Hindlimb muscle (tissue), 1 donor: Measurements from ENCODE around the gene TBX15. TPM values are rescaled to one million over a fixed set of nuclear protein-coding genes. Genes with fewer than 3 reads are reported as not detected.
A peak's percentile ranks its signal among the peaks of the same experiment; 100 is the strongest.

Source experiments
- DNase-seq: peaks from one replicate; pipeline ENCODE4 v3.0.0-alpha.2; 2013
- polyA plus RNA-seq: library from polyadenylated mRNA; unstranded; fragments of 120-200 nt; gene quantifications from one replicate; pipeline ENCODE4 v1.2.1, GENCODE V29; 2013; ENCODE audit not compliant: insufficient read length

TBX15 gene
- polyA plus RNA-seq, 1 donor: 61.2 TPM

DNA sequence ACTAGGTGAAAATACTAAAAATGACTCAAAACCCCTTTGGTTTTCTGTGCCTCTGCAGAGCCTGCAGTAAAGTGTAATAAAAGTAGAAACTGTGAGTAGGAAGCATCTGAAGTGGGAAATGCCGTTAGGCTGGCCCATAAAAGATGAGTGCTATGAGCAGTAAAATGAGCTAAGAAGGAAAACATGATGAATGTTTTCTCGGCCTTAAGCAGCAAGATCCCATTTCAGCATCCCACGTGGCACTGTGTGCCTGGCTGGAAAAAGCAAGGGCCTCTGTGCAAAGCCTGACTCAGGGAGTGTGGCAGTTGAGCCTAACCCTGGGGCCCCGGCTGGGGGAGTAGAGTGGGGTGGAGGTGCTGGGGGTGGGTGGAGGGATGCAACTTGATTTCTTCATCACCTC is 109.5 kb downstream of the TBX15 start:
- no peak for DNase-seq

DNA sequence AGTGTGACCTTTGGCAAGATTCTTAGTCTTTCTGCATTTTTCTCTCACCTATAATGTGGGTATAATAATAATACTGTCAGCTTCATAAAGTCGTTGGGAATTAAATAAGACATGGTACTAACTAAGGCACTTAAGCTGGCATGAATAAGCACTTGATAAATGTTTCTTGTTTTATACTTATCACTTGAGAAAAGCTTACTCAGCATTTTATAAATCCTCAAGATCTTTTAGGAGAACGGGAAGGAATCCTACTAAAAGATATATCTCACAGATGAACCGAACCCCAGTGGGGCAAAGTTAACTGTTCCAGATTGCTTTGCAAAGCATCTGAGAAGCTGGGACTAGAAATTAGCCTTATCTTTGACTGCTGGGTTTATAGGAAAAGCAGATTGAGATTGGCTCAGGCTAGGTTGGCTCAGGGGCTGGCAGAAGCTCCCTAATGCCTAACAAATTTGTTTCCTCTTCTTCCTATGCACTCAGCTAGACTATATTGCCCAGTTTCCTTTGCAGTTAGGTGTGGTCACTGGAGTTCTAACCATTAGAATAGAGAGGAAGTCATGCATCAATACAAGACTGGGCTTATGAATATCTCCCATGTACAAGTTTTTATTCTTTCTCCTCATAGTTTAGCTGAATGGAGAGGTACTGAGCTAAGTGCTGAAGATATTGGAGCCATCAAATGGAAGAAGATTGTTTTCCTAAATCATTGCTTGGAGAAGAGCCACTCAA is 110.3 kb downstream of the TBX15 start:
- no peak for DNase-seq

DNA sequence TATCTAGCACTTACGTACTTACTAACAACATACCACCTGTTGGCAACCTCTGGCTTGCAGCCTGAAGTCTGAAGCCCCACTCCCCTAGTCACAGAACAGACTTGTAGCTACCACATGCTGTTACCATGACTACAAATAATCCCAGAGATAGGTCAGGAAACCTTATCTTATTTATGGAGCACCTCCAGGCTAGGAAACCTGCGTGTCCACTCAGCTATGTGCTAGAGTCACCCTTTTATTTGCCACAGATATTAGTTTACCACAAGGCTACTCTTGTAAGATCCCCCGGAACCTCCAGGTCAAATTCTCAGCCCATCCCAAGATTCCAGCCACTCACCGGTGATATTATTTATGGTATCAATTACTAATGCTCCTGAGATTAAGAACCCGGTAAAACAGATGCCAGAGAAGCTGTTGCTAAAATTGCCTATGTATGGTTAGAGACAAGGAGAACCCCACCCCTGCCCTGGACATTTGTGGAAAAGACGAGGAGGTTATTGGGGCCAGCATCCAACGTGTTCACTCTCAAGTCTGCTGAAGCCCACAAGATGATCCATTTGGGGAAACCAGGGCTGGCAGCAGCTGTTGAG is 116.5 kb downstream of the TBX15 start:
- DNase-seq: no peak

DNA sequence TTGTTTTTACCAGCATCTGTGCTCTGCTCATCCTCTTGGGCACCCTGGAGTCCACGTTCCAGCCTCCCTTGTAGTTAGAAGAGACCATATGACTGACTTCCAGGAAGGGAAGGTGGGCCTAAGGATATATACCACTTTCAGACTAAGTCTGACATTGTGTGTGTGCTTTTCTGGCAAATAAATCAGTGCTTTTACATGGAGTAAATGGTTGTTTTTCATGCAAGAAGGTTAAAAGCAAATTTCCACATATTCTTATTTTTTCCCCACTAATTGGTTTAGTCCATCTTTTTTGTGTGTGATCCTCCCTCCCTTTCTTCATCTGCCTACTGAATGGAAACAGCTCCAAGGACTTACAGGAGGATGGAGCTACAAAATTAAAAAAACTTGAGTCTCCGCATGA is 119.8 kb downstream of the TBX15 start:
- DNase-seq: no peak

DNA sequence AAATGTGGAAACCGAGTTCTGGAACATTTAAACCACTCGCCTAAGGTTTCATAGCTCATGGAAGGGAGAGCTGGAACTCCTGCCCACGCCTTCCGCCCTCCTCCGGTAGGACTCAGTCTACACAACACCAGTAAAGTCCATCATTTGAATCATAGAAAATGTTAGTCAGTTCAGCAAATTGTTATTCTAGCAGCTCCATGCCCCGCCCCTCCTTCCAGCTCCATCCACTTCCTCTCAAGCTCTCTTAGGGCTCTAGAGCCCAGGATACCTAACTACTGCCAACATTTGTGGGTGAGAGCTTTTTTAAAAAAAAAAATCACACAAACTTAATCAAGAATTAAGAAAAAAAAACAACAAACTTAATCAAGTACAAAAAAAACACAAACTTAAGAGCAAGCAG is 121.8 kb downstream of the TBX15 start:
- DNase-seq: no peak

DNA sequence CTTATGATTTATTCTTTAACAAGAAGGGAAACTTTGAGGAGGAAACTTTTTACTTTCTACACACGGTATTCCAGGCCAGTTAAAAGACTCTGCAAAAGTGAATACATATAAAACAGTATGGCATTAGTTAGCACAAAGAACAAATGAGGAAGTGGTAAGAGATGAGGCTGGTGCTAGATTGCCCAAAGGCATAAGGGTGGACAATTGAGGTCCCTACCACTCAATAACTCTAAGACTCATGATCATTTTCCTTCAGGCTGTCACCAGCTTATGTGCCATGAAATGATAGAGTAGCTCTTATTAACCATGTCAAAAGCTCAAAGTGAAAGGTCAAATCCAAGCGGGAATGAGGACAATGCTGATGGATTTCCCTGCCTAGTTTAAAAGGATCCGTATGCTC is 124.5 kb downstream of the TBX15 start:
- no peak for DNase-seq

DNA sequence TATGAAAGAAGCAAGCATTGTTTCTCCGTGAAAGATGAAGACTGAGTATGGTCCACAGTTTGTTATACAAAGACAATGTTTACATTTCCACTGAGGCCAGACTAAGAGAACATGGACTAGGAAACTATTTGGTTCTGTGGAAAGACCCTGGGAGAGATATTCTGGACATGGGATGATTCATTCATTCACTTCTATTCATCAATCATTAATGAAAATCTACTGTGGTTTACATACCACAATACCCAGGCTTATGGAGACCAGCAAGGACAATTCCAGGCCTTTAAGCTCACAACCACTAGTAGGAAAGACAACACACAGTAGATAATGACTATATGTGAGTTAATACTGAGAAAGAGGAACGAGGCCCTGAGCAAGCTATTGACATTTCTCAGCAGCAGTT is 125.4 kb downstream of the TBX15 start:
- no peak for DNase-seq

DNA sequence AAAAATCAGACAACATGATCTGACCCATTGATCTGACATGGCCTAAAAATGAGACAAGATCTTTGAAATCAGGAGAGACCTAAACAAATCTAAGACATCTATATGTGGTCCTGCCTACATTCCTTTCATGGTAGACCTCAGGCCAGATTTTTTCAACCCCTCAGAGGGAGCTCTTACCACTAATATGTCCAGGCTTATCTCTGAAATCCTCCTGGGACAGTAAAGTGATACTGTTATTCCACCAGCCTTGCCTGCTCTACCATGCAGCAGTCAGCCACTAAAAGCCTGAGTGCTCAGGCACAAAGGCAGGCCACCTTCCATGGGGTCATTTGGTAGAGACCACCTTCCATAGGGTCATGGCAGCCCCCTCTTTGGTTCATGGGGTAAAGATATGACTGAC is 126.9 kb downstream of the TBX15 start:
- DNase-seq: no peak

DNA sequence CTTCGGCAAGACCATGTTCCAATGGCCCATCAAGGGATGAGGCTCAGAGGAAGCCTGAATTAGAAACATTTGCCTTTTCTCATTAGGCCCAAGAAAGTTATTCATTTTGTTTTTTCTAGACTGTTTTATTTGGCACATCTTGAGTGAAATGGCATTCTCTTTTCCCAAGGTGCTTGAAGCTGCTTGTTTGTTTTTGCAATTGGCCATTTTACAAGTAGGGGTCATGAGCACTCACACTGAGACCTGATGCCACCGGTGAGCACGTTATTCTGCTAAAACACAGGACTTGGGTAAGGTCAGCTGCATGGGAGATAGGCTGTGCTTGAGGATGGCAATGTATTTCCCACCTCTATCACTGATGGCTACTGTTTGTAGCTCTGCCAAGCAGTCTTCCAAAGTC is 128.1 kb downstream of the TBX15 start:
- DNase-seq: no peak

DNA sequence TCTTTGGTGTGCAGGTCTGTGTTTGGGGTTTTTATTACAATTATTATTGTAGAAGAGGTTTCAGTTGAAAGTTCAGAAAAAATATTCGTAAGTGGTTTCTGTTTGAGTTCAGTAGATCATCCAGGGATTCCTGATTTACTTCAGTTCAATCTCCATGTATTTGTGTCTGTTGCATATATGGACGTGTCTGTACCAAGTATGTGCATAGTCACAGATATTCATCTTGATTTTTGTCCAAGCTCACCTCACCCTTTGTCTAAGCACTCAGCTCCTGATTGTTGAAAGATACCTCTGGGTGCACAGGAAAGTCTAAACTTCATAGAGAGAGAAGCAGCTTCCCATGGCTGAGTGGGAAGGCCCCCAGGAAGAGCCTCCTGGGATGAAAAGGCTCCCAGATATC is 141.7 kb downstream of the TBX15 start:
- DNase-seq: no peak

DNA sequence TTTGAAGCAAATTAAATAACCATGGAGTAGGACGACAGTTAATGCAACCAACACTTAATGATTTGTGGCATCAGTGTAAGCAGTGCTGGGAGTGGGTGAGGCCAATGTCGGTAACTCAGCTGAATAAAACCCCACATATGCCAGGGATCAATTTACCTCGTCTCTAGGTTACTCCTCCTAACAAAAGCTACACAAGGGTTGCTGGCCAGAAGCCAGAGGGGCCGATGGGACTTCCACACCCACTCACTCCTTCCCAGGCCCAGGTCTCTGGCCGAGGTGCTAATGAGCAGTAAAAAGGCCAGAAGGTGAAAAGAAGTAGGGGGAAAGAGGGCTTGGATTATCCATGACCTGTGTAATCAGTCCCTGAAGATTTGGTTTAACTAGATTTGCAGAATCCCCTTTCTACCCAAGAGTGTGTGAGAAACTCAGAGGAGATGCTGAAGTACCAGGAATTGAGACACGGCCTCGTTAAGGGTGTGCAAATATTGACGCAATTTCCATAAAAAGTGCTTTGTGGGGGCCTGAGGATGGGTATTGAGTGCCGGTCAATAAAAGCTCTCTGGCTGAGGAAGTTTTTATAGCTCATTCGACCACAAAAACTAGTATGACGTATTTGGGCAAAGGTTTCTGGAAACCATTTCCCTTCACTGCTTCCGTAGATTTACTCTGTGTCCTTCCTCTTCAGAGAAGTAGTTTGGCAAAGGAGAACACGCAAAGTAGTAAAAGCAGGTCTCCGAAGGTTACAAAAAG is 145.5 kb downstream of the TBX15 start:
- DNase-seq: peak; percentile 29

DNA sequence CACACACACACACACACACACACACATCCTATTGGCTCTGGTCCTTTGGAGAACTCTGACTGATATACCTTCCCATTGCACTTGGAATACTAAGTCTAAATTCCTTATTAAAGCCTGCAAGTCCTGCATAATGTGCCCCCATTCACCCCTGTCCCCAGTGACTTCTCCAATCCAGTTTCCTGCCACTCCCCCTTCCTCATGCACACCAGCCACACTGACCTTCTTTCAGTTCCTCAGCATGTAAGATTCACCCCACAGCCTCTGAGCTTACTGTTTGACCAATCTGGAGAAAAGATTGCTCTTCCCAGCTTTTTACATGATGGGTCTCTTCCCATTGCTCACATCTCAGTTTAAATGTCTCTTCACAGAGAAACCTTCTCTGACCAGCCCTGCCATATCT is 146.6 kb downstream of the TBX15 start:
- no peak for DNase-seq

Other genes starting within 250 kb of the TBX15 start
- 20.4 TPM for gene WARS2, start 152.3 kb upstream of the TBX15 start, polyA plus RNA-seq